Ishikawa (cell line): ENCODE data around the gene TET2.

Experiments used
- CEBPB ChIP-seq: IDR thresholded peaks from 2 replicates; pipeline ENCODE4 v1.6.1; 2012
- CREB1 ChIP-seq: IDR thresholded peaks from 2 replicates; pipeline ENCODE4 v1.6.1; 2012; ENCODE audit warnings: low read depth
- EGR1 ChIP-seq: IDR thresholded peaks from 2 replicates; pipeline ENCODE4 v1.6.1; 2012
- EP300 ChIP-seq: IDR thresholded peaks from 2 replicates; pipeline ENCODE4 v1.6.1; 2012; ENCODE audit warnings: borderline replicate concordance
- FOXM1 ChIP-seq: IDR thresholded peaks from 2 replicates; pipeline ENCODE4 v1.6.1; 2012; ENCODE audit warnings: low read depth, borderline replicate concordance
- NFIC ChIP-seq: IDR thresholded peaks from 2 replicates; pipeline ENCODE4 v1.6.1; 2012
- RAD21 ChIP-seq: IDR thresholded peaks from 2 replicates; pipeline ENCODE4 v1.6.1; 2012; ENCODE audit warnings: low read depth
- TAF1 ChIP-seq: IDR thresholded peaks from 2 replicates; pipeline ENCODE4 v1.6.1; 2012; ENCODE audit warnings: low read depth, mild to moderate bottlenecking
- TCF12 ChIP-seq: IDR thresholded peaks from 2 replicates; pipeline ENCODE4 v1.6.1; 2012; ENCODE audit warnings: low read depth
- TEAD4 ChIP-seq: IDR thresholded peaks from 2 replicates; pipeline ENCODE4 v1.6.1; 2012
- YY1 ChIP-seq: IDR thresholded peaks from 2 replicates; pipeline ENCODE4 v1.6.1; 2012; ENCODE audit warnings: low read depth
- ZBTB7A ChIP-seq: IDR thresholded peaks from 2 replicates; pipeline ENCODE4 v1.6.1; 2012; ENCODE audit warnings: low read depth
- TF ChIP-seq, protein P1 (sequence below): IDR thresholded peaks from 2 replicates; pipeline ENCODE4 v1.6.1; 2012
- TF ChIP-seq, protein P2 (sequence below): IDR thresholded peaks from 2 replicates; pipeline ENCODE4 v1.6.1; 2012; ENCODE audit warnings: low read depth, mild to moderate bottlenecking
- TF ChIP-seq, protein P3 (sequence below): IDR thresholded peaks from 2 replicates; pipeline ENCODE4 v1.6.1; 2012

TET2 gene

DNA sequence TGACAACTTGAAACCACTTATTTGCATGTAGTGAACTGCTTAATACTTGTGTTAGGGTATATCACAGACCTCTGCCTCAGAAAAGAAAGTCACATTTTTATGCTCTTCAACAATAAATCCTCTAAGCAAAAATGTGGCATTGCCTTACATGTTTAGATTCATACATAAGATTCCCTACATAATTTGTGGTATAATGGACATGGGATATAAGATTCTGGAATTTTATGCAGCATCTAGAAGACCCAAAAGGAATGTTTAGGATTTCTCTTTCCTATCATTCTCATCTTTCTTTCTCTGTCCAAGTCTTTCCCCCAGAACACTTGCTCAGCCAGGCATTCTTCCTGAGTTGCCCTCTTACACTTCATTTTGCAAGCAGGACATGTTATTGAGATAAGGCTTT, 37.7 kb upstream of the TET2 start:
- TF ChIP-seq ZBTB7A (no peak), TAF1 (no peak), EGR1 (no peak), RAD21 (no peak), FOXM1 (no peak), TCF12 (no peak), CEBPB (no peak), YY1 (no peak), CREB1 (no peak)
- TF ChIP-seq, protein P1, sequence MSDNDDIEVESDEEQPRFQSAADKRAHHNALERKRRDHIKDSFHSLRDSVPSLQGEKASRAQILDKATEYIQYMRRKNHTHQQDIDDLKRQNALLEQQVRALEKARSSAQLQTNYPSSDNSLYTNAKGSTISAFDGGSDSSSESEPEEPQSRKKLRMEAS = no peak
- TF ChIP-seq, protein P2, sequence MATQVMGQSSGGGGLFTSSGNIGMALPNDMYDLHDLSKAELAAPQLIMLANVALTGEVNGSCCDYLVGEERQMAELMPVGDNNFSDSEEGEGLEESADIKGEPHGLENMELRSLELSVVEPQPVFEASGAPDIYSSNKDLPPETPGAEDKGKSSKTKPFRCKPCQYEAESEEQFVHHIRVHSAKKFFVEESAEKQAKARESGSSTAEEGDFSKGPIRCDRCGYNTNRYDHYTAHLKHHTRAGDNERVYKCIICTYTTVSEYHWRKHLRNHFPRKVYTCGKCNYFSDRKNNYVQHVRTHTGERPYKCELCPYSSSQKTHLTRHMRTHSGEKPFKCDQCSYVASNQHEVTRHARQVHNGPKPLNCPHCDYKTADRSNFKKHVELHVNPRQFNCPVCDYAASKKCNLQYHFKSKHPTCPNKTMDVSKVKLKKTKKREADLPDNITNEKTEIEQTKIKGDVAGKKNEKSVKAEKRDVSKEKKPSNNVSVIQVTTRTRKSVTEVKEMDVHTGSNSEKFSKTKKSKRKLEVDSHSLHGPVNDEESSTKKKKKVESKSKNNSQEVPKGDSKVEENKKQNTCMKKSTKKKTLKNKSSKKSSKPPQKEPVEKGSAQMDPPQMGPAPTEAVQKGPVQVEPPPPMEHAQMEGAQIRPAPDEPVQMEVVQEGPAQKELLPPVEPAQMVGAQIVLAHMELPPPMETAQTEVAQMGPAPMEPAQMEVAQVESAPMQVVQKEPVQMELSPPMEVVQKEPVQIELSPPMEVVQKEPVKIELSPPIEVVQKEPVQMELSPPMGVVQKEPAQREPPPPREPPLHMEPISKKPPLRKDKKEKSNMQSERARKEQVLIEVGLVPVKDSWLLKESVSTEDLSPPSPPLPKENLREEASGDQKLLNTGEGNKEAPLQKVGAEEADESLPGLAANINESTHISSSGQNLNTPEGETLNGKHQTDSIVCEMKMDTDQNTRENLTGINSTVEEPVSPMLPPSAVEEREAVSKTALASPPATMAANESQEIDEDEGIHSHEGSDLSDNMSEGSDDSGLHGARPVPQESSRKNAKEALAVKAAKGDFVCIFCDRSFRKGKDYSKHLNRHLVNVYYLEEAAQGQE = no peak
- TF ChIP-seq, protein P3, sequence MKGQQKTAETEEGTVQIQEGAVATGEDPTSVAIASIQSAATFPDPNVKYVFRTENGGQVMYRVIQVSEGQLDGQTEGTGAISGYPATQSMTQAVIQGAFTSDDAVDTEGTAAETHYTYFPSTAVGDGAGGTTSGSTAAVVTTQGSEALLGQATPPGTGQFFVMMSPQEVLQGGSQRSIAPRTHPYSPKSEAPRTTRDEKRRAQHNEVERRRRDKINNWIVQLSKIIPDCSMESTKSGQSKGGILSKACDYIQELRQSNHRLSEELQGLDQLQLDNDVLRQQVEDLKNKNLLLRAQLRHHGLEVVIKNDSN = no peak

DNA sequence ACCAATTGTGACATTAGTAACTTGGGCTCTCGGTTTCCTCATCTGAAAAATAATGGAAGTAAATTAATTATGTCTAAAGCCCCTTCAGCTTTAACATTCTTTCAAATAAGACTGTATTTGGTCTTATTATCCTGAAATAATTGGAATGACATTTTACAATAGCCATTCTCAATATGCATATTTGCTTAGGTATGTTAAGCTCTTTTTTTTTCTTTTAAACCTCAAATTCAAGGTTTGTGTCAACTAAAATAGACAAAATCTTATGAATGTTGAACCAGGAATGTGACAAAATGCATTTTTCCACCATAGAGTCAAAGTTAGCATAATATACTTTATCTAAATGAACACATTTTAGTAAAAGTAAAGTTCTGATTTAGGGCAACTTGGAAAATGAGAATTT, 34.4 kb upstream of the TET2 start:
- TF ChIP-seq, protein P2 = no peak
- TF ChIP-seq CREB1 = no peak
- no peak for TF ChIP-seq EP300
- no peak for TF ChIP-seq TAF1
- TF ChIP-seq, protein P3 = no peak
- no peak for TF ChIP-seq EGR1
- no peak for TF ChIP-seq TEAD4
- no peak for TF ChIP-seq CEBPB
- no peak for TF ChIP-seq FOXM1
- TF ChIP-seq TCF12 = no peak
- TF ChIP-seq, protein P1 = no peak
- no peak for TF ChIP-seq ZBTB7A
- no peak for TF ChIP-seq NFIC
- TF ChIP-seq YY1 = no peak
- no peak for TF ChIP-seq RAD21

DNA sequence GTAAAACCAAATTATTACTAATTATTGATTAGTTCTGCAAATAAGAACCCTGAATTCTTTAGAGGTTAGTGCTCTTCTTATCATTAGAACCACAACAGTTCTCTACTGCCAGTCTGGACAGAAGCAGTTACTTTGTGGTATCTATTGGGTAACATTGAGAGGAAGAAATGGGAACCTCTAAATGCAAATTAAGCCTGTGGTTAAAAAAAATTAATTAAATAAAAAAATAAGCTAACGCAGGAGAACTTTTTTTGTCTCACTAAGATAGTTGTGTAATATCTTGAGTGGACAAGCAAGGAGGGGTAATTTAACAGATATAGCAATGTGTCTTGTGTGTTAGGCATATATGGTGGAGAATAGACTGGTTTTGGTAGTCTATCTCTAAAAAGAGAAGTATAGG, 32.9 kb upstream of the TET2 start:
- TF ChIP-seq RAD21 (no peak), CEBPB (no peak), TEAD4 (no peak), TAF1 (no peak), EP300 (no peak)
- TF ChIP-seq, protein P3 = no peak

DNA sequence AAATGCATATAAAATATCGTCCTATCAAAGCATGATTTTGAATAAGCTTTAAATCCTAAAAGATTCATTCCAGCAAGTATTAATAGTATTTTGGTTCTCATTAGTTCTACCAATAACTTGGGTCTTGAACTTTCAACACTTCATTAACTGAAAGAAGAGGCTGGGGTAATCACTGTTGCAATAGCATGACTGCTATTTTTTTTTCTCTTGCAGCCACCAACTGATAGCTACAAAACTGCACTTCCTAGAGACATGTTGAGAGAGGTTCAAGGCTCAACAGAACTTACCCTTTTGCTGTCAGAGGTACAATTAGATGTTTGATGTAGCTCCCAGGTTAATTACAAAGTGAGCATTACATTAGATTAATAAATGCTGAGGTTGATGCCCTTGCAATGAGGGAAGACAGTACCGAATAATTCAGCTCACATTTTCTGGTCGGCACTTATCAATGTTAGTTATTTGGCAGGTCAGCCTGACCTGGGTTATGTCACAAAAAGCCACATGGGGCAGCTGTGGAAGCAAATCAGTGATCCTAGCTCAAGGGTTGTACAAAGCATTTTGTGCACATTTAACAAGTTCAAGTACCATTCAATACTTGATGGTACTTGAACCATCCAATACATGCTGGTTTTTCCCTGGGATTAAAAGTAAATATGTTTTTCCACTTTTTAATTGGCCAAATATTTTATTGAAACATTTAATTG, 29.9 kb upstream of the TET2 start:
- TF ChIP-seq ZBTB7A (no peak), CREB1 (no peak), TCF12 (no peak), CEBPB (no peak), EGR1 (no peak), YY1 (no peak), NFIC (no peak), TEAD4 (no peak), EP300 (no peak), RAD21 (no peak)
- TF ChIP-seq, protein P1 = no peak

DNA sequence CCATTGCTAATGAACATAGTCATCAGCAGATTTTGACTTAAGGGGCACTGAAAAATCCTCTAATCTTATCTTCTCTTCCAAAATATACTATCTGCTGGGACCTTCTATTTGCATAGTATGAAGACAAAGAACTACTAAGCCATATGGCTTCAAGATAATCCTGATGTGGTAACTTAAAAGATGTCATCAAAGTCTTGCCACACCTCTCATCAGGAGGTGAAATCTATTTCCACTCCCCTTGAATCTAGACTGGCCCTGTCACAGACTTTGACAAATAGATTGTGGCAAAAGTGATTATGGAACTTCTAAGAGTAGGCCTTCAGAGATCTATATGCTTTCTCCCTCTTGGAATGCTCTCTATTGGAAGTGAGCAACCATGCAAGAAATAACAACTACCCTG, 27.3 kb upstream of the TET2 start:
- TF ChIP-seq CREB1 (no peak), TEAD4 (no peak), TAF1 (no peak), YY1 (no peak), EGR1 (no peak), EP300 (no peak), TCF12 (no peak), ZBTB7A (no peak), RAD21 (no peak), NFIC (no peak), FOXM1 (no peak)
- TF ChIP-seq, protein P3 = no peak
- TF ChIP-seq, protein P1 = no peak
- TF ChIP-seq, protein P2 = no peak
